Endodermal cell (in vitro differentiated cells): Measurements from ENCODE around the gene TRIAP1. TPM values are rescaled to one million over a fixed set of nuclear protein-coding genes. Genes with fewer than 3 reads are reported as not detected.
A peak's percentile ranks its signal among the peaks of the same experiment; 100 is the strongest.
"Not testable (repeated sequence)": the region's sequence is repeated elsewhere in the genome, so short reads cannot be mapped to it uniquely, and the experiment has no call there.

Source experiments
- DNase-seq: peaks from one replicate; pipeline ENCODE4 v3.0.0-alpha.2; 2017
- H3K27ac ChIP-seq: 2 replicates; pipeline ENCODE4 v1.5.1; 2013; ENCODE audit warnings: mild to moderate bottlenecking, low read depth, low read length, moderate library complexity
- H3K27me3 ChIP-seq: 2 replicates; pipeline ENCODE4 v1.6.1; 2013; ENCODE audit warnings: mild to moderate bottlenecking, low read length, moderate library complexity; ENCODE audit not compliant: insufficient read depth, control insufficient read depth, poor library complexity, severe bottlenecking
- H3K36me3 ChIP-seq: 2 replicates; pipeline ENCODE4 v1.7.0; 2013; ENCODE audit warnings: mild to moderate bottlenecking, low read length, moderate library complexity; ENCODE audit not compliant: control insufficient read depth, insufficient read depth
- H3K4me1 ChIP-seq: one replicate; pipeline ENCODE4 v1.7.0; 2013; ENCODE audit warnings: low read length; ENCODE audit not compliant: control insufficient read depth, insufficient read depth
- H3K4me3 ChIP-seq: 2 replicates; pipeline ENCODE4 v1.5.1; 2013; ENCODE audit warnings: mild to moderate bottlenecking, low read length, moderate library complexity
- H3K9ac ChIP-seq: 2 replicates; pipeline ENCODE4 v1.6.1; 2013; ENCODE audit warnings: mild to moderate bottlenecking, low read length, moderate library complexity; ENCODE audit not compliant: poor library complexity, severe bottlenecking; ENCODE audit errors: extremely low read depth
- H3K9me3 ChIP-seq: 2 replicates; pipeline ENCODE4 v1.6.1; 2013; ENCODE audit warnings: mild to moderate bottlenecking, low read length, moderate library complexity; ENCODE audit not compliant: control insufficient read depth
- H3K27ac Mint-ChIP-seq: 2 replicates; pipeline ENCODE4 v1.8.0; 2020; ENCODE audit warnings: mixed read lengths
- H3K27me3 Mint-ChIP-seq: 2 replicates; pipeline ENCODE4 v1.8.0; 2021; ENCODE audit warnings: mild to moderate bottlenecking, mixed read lengths; ENCODE audit not compliant: insufficient read depth
- H3K36me3 Mint-ChIP-seq: 2 replicates; pipeline ENCODE4 v1.8.0; 2020; ENCODE audit warnings: low read depth, mixed read lengths
- H3K4me1 Mint-ChIP-seq: 2 replicates; pipeline ENCODE4 v1.8.0; 2020; ENCODE audit warnings: mixed read lengths
- H3K4me3 Mint-ChIP-seq: 2 replicates; pipeline ENCODE4 v1.8.0; 2020; ENCODE audit warnings: mild to moderate bottlenecking, moderate library complexity, mixed read lengths
- H3K9me3 Mint-ChIP-seq: 2 replicates; pipeline ENCODE4 v1.8.0; 2020; ENCODE audit warnings: mild to moderate bottlenecking, mixed read lengths
- CTCF ChIP-seq: fragments of 200-600 bp; sonication (generic); conservative IDR thresholded peaks from 2 replicates; pipeline ENCODE4 v1.5.0; 2021; ENCODE audit warnings: antibody characterized with exemption, mild to moderate bottlenecking
- WGBS, 2 experiments: methylation state at CpG; one replicate each; pipeline versions ENCODE4 v1.1.5 to v1.1.7; 2013; ENCODE audit warnings: missing lambda C conversion rate in 2 of 2, mixed read lengths in 1 of 2; ENCODE audit not compliant: insufficient coverage in 1 of 2, insufficient read length in 1 of 2; 5-methylcytosine and 5-hydroxymethylcytosine counted together
- total RNA-seq, 2 donors: library from RNA; stranded (reverse); fragmentation: NEBNext Ultra II Directional in 1 of 2; extraction: Animal tissue kit (Norgen Biotek cat#: 25700) in 1 of 2; gene quantifications; 2 replicates in 1 of 2; 3 replicates in 1 of 2; pipeline ENCODE4 v1.2.1, GENCODE V29; 2021

Gene TRIAP1
- total RNA-seq, 2 donors from 2014 or later, result 31.6 to 34.8 TPM

DNA sequence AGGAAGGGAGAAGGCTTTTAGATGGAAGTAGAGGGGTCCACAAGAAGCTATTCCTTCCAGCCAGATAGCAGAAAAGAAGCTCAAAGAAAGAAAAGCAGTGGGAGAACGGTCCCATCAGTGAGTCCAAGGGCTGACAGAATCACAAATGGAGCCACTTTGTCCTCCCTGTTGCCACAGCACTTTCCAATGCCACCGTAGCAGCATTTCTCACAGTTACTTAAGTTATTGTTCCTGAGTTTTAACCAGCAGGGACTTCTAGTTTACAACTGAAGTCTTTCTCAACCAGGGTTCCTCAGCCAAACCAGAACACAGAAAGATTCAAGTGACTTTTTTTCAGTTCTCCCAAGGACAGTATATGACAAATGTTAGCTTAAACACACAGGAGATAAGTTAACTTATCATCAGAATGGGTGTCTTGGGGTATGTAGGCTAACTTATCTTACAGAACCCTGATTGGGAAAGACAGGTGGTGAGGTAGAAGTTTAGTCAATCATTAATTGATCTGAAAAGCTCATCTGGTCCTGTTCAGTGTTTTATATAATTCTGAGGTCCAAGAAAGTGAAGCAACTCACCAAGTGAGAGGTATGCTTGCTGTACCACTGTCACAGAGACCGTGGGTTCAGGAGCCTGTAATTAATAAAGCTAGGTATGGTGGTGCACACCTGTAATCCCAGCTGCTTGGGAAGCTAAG, 7.0 kb upstream of the TRIAP1 start:
- H3K4me1 ChIP-seq, result peaks cover 4% of the 10 kb centered on the region
- DNase-seq, result no peak
- no peaks in the 10 kb centered on the region for H3K4me1 Mint-ChIP-seq
- peak overlapping the region; percentile 48 for H3K27ac Mint-ChIP-seq
- no peaks in the 10 kb centered on the region for H3K27me3 Mint-ChIP-seq
- H3K27me3 ChIP-seq, result no peaks in the 10 kb centered on the region
- H3K4me3 Mint-ChIP-seq, result no peak overlapping the region
- 86 to 88% methylated on average over 3 of the region's 3 CpGs for WGBS, 2 experiments
- no peak overlapping the region for H3K27ac ChIP-seq
- no peak for TF ChIP-seq CTCF
- H3K9me3 Mint-ChIP-seq, result no peaks in the 10 kb centered on the region
- H3K36me3 Mint-ChIP-seq, result peaks cover 64% of the 10 kb centered on the region
- no peaks in the 10 kb centered on the region for H3K9me3 ChIP-seq
- no peak overlapping the region for H3K9ac ChIP-seq
- peak overlapping the region; percentile 25 for H3K4me3 ChIP-seq
- peaks cover 80% of the 10 kb centered on the region for H3K36me3 ChIP-seq

- H3K4me1 ChIP-seq, H3K9me3 ChIP-seq, H3K27ac Mint-ChIP-seq, H3K4me1 Mint-ChIP-seq, H3K9me3 Mint-ChIP-seq, H3K4me3 Mint-ChIP-seq, H3K27me3 ChIP-seq, H3K27me3 Mint-ChIP-seq, DNase-seq, H3K9ac ChIP-seq, H3K27ac ChIP-seq: not testable (repeated sequence)
- Histone ChIP-seq H3K36me3 (peaks cover 80% of the 10 kb centered on the region), H3K4me3 (peak overlapping the region; percentile 25)
- whole genome bisulfite sequencing, 2 experiments, result 93 to 97% methylated on average over 4 to 5 of the region's 5 CpGs
- peaks cover 68% of the 10 kb centered on the region for H3K36me3 Mint-ChIP-seq
Measured at GRCh38 chr12:120452524-120452923, 6.3 kb upstream of the TRIAP1 start.

- peak overlapping the region; percentile 100 for H3K4me3 ChIP-seq
- DNase-seq, result no peak
- WGBS, 2 experiments, result 82 to 97% methylated on average over 3 to 4 of the region's 4 CpGs
- no peak overlapping the region for H3K9ac ChIP-seq
- H3K4me1 ChIP-seq, result peaks cover 4% of the 10 kb centered on the region
- H3K27ac Mint-ChIP-seq, result peak overlapping the region; percentile 99
- no peak overlapping the region for H3K27ac ChIP-seq
- no peaks in the 10 kb centered on the region for H3K9me3 Mint-ChIP-seq
- TF ChIP-seq CTCF, result no peak
- H3K9me3 ChIP-seq, result no peaks in the 10 kb centered on the region
- peak overlapping the region; percentile 99 for H3K4me3 Mint-ChIP-seq
- H3K4me1 Mint-ChIP-seq, result peaks cover 9% of the 10 kb centered on the region
- H3K27me3 Mint-ChIP-seq, result no peaks in the 10 kb centered on the region
- peaks cover 53% of the 10 kb centered on the region for H3K36me3 Mint-ChIP-seq
- no peaks in the 10 kb centered on the region for H3K27me3 ChIP-seq
- H3K36me3 ChIP-seq, result peaks cover 58% of the 10 kb centered on the region
Measured at GRCh38 chr12:120447992-120448391, 1.8 kb upstream of the TRIAP1 start.

- Histone ChIP-seq H3K4me3 (peak overlapping the region; percentile 100), H3K9ac (peak overlapping the region; percentile 92), H3K36me3 (peaks cover 53% of the 10 kb centered on the region), H3K27ac (peak overlapping the region; percentile 40)
- Mint-ChIP-seq H3K4me3 (peak overlapping the region; percentile 99), H3K36me3 (peaks cover 50% of the 10 kb centered on the region), H3K27ac (peak overlapping the region; percentile 99)
- not testable (repeated sequence) for H3K9me3 ChIP-seq, DNase-seq, H3K4me1 ChIP-seq, H3K27me3 Mint-ChIP-seq, H3K27me3 ChIP-seq, H3K9me3 Mint-ChIP-seq, H3K4me1 Mint-ChIP-seq
- 13% methylated on average over 6 to 17 of the region's 17 CpGs for WGBS, 2 experiments
Measured at GRCh38 chr12:120446844-120447178, 627 bp upstream of the TRIAP1 start.
